HG02938 (cell line): Measurements from ENCODE around the gene KRTAP2-4.
"Not testable (repeated sequence)": the region's sequence is repeated elsewhere in the genome, so short reads cannot be mapped to it uniquely, and the experiment has no call there.

ENCODE experiments used
- ATAC-seq: cut with Tn5 transposase; IDR thresholded peaks from one replicate; pipeline ENCODE4 v1.9.1; 2021; ENCODE audit warnings: mild to moderate bottlenecking, moderate library complexity; ENCODE audit not compliant: unreplicated experiment

The KRTAP2-4 gene

GRCh38 chr17:41073676-41074075 lies 8.0 kb upstream of the KRTAP2-4 start:
- no peak for ATAC-seq

DNA sequence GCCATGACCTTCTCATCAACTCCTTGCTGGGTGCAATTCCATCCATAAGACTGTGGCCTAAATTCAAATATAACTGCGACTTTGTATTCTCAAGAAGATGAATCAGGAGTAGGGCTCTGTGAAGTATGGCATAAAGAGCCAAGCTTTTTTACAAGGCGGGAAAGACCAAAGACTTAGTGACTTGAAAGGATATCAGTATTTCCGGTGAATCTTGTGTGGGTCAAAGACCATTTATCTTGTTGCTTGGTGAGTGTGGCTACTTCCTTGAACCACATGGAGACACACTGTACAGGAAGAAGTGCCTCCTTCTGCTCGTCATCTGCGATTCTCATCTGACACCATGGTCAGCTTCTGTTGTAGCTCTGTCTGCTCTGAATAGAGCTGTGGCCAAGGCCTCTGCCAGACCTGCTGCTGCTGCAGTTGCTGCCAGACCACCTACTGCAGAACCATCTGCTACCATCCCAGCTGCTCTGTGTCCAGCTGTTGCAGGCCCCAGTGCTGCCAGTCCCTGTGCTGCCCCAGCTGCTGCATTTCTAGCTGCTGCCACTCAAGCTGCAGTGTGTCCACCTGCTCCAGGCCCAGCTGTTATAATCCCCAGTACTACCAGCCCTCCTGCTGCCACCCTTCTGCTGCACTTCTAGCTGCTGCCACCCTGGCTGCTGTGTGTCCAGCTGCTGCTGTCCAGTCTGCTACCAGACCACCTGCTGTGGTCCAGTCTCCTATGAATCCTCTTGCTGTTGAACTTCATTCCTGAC lies 6.1 kb upstream of the KRTAP2-4 start:
- no peak for ATAC-seq

DNA sequence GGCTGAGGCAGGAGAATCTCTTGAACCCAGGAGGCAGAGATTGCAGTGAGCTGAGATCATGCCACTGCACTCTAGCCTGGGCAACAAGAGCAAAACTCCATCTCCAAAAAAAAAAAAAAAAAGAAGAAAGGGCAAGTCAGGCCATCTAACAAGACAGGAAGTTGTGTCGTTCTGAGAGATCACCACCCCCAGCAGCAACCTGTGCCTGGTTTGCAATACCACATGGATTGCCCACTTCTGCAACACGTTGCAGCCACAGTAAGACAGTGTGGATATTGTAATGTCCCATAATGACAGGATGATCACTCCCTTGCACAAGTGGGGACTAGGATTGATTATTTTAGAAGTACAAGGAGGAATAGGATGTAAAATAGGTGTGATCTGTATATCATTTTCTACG lies 3.4 kb upstream of the KRTAP2-4 start:
- no peak for ATAC-seq

DNA sequence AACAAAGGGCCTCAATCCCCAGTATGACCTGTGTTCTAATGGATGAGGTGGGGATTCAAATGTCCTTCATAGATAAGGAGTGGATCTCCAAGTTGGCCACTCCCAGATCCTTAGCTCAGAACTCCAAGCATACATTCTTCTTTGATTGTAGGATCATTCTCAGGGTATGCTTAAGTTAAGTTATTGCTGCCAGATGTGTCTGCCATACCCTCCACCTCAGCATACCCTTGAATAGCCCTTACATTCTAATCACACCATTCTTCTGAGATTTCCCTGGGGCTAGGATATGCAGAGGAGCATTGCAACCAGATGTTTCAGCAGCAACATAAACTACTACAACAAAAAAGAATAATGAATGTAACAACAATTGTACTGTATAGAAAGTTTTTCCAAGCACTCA lies 1.6 kb upstream of the KRTAP2-4 start:
- no peak for ATAC-seq

GRCh38 chr17:41065016-41065689 lies 526 bp downstream of the KRTAP2-4 start:
- ATAC-seq, result not testable (repeated sequence)

DNA sequence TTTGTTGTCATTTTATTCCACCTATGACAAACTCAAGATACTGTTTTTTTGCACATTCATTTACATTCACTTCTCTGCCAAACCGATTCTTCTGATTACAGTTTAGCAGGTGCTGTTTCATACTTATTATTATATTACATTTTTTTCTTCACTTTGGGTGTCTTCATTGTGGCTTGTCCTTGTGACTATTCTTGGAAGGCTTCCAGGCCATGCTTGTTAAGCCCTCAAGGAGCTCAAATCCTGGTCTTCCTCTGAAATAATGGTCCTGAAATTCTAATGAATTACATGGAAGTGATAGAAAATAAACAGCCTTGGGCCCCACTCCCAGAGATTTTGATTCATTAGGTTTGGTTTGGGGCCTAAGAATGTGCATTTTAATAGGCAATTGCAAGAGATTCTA lies 1.4 kb downstream of the KRTAP2-4 start:
- no peak for ATAC-seq

GRCh38 chr17:41063449-41063848 lies 2.2 kb downstream of the KRTAP2-4 start:
- no peak for ATAC-seq

- no peak for ATAC-seq
Measured at GRCh38 chr17:41061964-41062363, 3.7 kb downstream of the KRTAP2-4 start.

DNA sequence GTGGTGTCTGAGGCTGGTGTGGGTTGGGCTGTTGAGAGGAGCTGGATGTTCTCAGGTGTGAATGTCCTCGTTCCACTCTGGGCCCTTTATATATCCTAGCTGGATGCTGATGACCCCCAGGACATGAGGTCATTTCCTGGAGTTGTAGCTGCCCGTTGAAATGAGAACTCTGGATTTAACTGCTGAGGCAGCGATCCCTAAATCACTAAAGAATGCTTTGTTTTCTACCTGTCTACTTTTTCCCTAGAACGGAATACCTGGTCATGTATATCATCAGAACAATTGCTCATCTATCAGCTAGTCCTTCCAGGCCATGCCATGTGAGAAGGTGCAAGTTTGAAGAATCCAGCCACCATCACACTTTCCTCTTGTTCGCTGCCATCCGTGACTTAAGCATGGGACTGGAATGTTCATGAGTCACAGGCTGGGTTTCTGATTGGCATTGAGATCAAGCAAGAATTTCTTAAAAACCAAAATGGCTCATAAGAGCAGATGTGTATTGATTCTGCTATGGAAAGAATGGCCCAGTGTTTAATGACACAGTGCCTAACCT lies 5.6 kb downstream of the KRTAP2-4 start, which contains the start of gene KRTAP2-3:
Gene KRTAP2-3, minus strand, starts transcription at position 63 of the 553 bp plus-strand sequence. CDS start 64 bp downstream, outside the sequence.
- no peak for ATAC-seq

DNA sequence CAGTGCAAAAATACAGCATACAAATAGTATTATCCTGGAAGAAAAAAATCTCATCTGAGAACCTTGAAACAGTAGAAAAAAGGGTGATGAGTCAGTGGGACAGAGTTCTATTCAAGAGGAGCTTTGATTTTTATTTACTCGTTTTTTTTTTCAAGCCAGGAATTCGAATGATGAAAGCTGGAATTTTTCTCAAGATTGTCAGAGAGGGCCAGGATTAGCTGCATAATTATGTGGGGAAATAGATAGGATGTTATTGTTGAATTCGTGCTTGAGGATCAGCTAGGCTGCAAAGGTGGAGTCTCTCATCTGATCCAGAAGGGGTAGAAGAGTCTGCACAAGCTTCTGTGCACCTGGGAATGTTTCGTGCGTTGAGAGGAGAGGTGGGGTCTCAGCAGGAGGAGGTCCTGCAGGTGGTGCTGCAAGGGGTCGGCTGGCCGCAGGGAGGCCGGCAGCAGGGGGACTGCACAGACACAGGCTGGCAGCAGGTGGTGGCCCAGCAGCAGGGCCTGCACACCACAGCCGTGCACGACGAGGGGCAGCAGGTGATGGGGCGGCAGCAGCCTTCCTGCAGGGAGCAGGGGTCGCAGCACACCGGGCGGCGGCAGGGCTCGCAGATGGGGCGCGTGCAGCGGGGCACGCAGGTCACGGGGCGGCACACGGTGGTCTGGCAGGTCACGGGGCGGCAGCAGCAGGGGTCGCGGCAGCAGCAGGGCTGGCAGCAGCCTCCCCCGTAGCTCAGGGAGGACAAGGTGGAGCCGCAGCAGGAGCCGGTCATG lies 6.2 kb downstream of the KRTAP2-4 start:
- not testable (repeated sequence) for ATAC-seq

- ATAC-seq, result no peak
Measured at GRCh38 chr17:41058741-41059140, 6.9 kb downstream of the KRTAP2-4 start.

- no peak for ATAC-seq
Measured at GRCh38 chr17:41057547-41057946, 8.1 kb downstream of the KRTAP2-4 start.

DNA sequence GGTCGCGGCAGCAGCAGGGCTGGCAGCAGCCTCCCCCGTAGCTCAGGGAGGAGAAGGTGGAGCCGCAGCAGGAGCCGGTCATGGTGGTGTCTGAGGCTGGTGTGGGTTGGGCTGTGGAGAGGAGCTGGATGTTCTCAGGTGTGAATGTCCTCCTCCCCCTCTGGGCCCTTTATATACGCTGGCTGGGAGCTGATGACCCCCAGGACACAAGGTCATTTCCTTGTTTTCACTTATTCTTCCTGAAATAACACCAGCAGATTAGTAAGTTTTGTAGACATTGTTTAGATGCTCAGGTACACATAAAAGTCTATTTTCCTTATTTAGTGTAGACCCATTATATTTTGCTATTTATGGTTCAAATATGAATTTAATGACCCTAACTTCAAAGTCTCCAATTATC lies 10.5 kb downstream of the KRTAP2-4 start, which contains the start of gene KRTAP2-2:
Gene KRTAP2-2, minus strand, starts transcription at position 101 of the 400 bp plus-strand sequence. Its CDS starts 19 bp downstream, at position 82.
- ATAC-seq, result not testable (repeated sequence)

GRCh38 chr17:41054556-41054955 lies 11.1 kb downstream of the KRTAP2-4 start:
- not testable (repeated sequence) for ATAC-seq

GRCh38 chr17:41054025-41054424 lies 11.7 kb downstream of the KRTAP2-4 start:
- no peak for ATAC-seq

- ATAC-seq, result no peak
Measured at GRCh38 chr17:41052566-41052965, 13.1 kb downstream of the KRTAP2-4 start.

DNA sequence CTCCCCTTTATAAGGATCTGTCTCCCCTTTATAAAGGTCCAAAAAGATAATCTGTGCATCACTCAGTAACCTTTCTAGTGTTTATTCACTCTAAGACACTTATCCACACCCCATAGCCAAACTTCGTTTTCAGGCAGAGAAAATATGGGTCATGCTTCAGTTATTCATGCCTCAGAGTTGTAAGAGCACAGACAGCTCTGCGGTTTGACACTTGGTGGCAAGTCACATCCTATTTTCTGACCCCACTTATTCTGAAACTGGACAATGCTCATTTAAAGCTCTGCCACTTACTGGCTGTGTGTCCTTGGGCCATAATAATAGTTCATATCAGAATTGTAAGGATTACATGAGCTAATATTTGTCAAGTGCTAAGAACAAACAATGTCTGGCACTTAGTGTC lies 16.6 kb downstream of the KRTAP2-4 start:
- no peak for ATAC-seq

GRCh38 chr17:41048441-41048840 lies 17.2 kb downstream of the KRTAP2-4 start:
- no peak for ATAC-seq

- not testable (repeated sequence) for ATAC-seq
Measured at GRCh38 chr17:41046735-41047465, 18.8 kb downstream of the KRTAP2-4 start, which contains the start of gene KRTAP2-1. KRTAP2-1 (minus strand) TSS chr17:41047316; CDS start chr17:41047267, 49 bp downstream.

DNA sequence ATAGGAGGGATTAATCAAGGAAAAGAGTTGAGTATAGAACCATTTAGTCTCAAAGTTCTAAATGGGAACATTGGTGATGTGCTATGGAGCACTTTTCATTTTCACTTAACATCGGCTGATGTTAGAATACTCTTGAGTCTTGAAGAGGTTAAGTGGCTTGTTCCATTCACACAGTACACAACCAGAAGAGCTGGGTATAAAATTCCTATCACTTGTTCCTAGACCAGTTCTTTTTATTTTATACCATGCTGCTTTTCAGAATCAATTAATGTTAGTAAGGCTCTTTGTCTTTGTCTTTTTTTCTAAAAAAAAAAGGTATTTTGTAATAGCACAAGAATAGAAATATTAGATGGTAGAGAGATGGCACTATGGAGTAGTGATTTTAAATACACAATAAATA lies 22.7 kb downstream of the KRTAP2-4 start:
- no peak for ATAC-seq
